GM06990 (cell line): ENCODE results near the gene SNAI3.

Experiments
- DNase-seq: peaks from one replicate; pipeline ENCODE4 v3.0.0-alpha.2; 2011; ENCODE audit not compliant: insufficient read length; ENCODE audit errors: extremely low read depth
- H3K27me3 ChIP-seq: replicated peaks from 2 replicates; pipeline ENCODE4 v1.6.0; 2011; ENCODE audit warnings: low read length; ENCODE audit not compliant: control insufficient read depth, insufficient read depth
- H3K36me3 ChIP-seq: 2 replicates; pipeline ENCODE4 v1.5.1; 2011; ENCODE audit warnings: low read length; ENCODE audit not compliant: control insufficient read depth, insufficient read depth
- H3K4me3 ChIP-seq: replicated peaks from 2 replicates; pipeline ENCODE4 v1.5.1; 2011; ENCODE audit warnings: low read depth, mild to moderate bottlenecking, control low read depth, low read length
- CTCF ChIP-seq: IDR thresholded peaks from 2 replicates; pipeline ENCODE4 v1.5.1; 2011; ENCODE audit warnings: low read length, control low read depth, mild to moderate bottlenecking, inconsistent platforms; ENCODE audit not compliant: insufficient read depth, poor library complexity, severe bottlenecking

The SNAI3 gene

GRCh38 chr16:88656291-88656980 lies 29.9 kb downstream of the SNAI3 start:
- no peak for TF ChIP-seq CTCF
- Histone ChIP-seq H3K27me3 (no peaks in the 10 kb centered on the region), H3K36me3 (peaks cover 43% of the 10 kb centered on the region), H3K4me3 (no peak overlapping the region)
- no peak for DNase-seq

GRCh38 chr16:88655733-88656281 lies 30.5 kb downstream of the SNAI3 start:
- no peak overlapping the region for H3K4me3 ChIP-seq
- TF ChIP-seq CTCF, result no peak
- H3K36me3 ChIP-seq, result peaks cover 43% of the 10 kb centered on the region
- no peaks in the 10 kb centered on the region for H3K27me3 ChIP-seq
- DNase-seq, result no peak

- peaks cover 43% of the 10 kb centered on the region for H3K36me3 ChIP-seq
- no peak for TF ChIP-seq CTCF
- DNase-seq, result peak; percentile 13
- H3K4me3 ChIP-seq, result no peak overlapping the region
- H3K27me3 ChIP-seq, result no peaks in the 10 kb centered on the region
Observed at GRCh38 chr16:88655053-88655732, 31.1 kb downstream of the SNAI3 start.

GRCh38 chr16:88654363-88655052 lies 31.8 kb downstream of the SNAI3 start:
- Histone ChIP-seq H3K27me3 (no peaks in the 10 kb centered on the region), H3K36me3 (peaks cover 40% of the 10 kb centered on the region), H3K4me3 (no peak overlapping the region)
- TF ChIP-seq CTCF, result no peak
- DNase-seq, result no peak

GRCh38 chr16:88653596-88654362 lies 32.5 kb downstream of the SNAI3 start:
- TF ChIP-seq CTCF, result no peak
- H3K4me3 ChIP-seq, result no peak overlapping the region
- no peaks in the 10 kb centered on the region for H3K27me3 ChIP-seq
- DNase-seq, result no peak
- peaks cover 38% of the 10 kb centered on the region for H3K36me3 ChIP-seq
